ENCODE results near the gene SLFN12L.

GRCh38 chr17:35467824-35468223 lies 69.7 kb downstream of the SLFN12L start:
- no peak for TF ChIP-seq CTCF (IDR thresholded peaks at IDR 0.05; ENCODE audit: low read depth, low read length)
- no peak for TF ChIP-seq EZH2phosphoT487 (IDR thresholded peaks at IDR 0.05; ENCODE audit: low read depth)
